Epithelial cell of esophagus (primary cell): ENCODE results near the gene ADH1B.

ENCODE experiments used
- DNase-seq: peaks from one replicate; pipeline ENCODE4 v3.0.0; 2010; ENCODE audit warnings: low read depth
- H3K4me3 ChIP-seq: 2 replicates; pipeline ENCODE4 v1.5.1; 2011; ENCODE audit warnings: mild to moderate bottlenecking, low read length, control low read depth
- TF ChIP-seq, protein P1 (sequence below): IDR thresholded peaks from 2 replicates; pipeline ENCODE4 v1.5.1; 2011; ENCODE audit warnings: low read depth, mild to moderate bottlenecking, low read length, control low read depth, inconsistent platforms; ENCODE audit not compliant: insufficient read depth; ENCODE audit errors: missing control alignments

Gene ADH1B

GRCh38 chr4:99276417-99276816, 44.8 kb downstream of the ADH1B start:
- no peak overlapping the region for H3K4me3 ChIP-seq
- DNase-seq: no peak
- TF ChIP-seq, protein P1, sequence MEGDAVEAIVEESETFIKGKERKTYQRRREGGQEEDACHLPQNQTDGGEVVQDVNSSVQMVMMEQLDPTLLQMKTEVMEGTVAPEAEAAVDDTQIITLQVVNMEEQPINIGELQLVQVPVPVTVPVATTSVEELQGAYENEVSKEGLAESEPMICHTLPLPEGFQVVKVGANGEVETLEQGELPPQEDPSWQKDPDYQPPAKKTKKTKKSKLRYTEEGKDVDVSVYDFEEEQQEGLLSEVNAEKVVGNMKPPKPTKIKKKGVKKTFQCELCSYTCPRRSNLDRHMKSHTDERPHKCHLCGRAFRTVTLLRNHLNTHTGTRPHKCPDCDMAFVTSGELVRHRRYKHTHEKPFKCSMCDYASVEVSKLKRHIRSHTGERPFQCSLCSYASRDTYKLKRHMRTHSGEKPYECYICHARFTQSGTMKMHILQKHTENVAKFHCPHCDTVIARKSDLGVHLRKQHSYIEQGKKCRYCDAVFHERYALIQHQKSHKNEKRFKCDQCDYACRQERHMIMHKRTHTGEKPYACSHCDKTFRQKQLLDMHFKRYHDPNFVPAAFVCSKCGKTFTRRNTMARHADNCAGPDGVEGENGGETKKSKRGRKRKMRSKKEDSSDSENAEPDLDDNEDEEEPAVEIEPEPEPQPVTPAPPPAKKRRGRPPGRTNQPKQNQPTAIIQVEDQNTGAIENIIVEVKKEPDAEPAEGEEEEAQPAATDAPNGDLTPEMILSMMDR: no peak

DNA sequence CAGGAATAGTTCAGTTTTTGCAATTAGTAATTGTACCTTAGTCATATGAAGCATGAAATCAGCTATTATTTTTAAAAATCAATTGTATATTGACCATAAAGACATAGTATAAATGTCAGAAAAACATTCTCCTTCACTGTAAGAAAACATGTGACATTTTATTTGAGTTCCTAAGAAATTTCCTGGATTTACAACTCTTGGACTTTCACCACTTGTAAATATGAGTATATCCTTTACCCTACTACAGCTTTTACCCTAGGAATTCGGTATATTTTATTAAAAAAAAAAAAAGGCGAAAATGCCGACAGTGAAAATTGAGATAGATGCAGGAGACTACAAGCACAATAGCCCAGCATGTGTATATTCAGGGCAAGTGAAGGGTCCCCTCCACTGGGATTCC, 45.3 kb downstream of the ADH1B start:
- no peak for DNase-seq
- TF ChIP-seq, protein P1: no peak
- no peak overlapping the region for H3K4me3 ChIP-seq

DNA sequence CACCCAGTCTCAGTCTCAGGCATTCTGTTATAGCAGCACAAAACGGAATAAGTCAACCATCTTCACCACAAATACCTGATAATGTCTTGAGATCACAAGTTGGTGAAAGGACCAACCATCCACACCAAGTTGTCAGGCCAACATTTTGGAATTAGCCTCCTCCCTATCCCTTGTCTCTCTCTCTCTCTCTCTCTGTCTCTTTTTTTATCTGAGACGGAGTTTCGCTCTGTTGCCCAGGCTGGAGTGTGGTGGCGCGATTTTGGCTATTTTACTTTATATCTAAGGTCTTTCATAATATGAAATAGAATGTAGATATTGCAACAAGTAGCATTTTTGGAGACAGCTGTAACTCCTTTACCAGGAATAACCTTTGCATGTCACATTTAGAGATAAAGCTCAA, 46.2 kb downstream of the ADH1B start:
- DNase-seq: no peak
- TF ChIP-seq, protein P1: no peak
- H3K4me3 ChIP-seq: no peak overlapping the region

GRCh38 chr4:99273704-99274103, 47.5 kb downstream of the ADH1B start:
- no peak overlapping the region for H3K4me3 ChIP-seq
- DNase-seq: no peak
- TF ChIP-seq, protein P1: no peak

GRCh38 chr4:99264927-99265326, 56.3 kb downstream of the ADH1B start:
- no peak for DNase-seq
- no peak overlapping the region for H3K4me3 ChIP-seq
- TF ChIP-seq, protein P1: no peak
